Stimulated activated CD4-positive, alpha-beta T cell treated with anti-CD3 and anti-CD28 coated beads, Interleukin-1b, Interleukin-23, amount 100 ng/mL, for 24 hours (primary cell): ENCODE measurements around the gene AGR2.
"Not testable (repeated sequence)": the region's sequence is repeated elsewhere in the genome, so short reads cannot be mapped to it uniquely, and the experiment has no call there.

Experiments used
- DNase-seq, 4 experiments: peaks; one replicate each; pipeline ENCODE4 v3.0.0-alpha.2; 2020; ENCODE audit warnings: low read depth in 4 of 4, low spot score in 1 of 4

The AGR2 gene

GRCh38 chr7:16804674-16805439 is at the start of gene AGR2:
TSS of gene AGR2 (minus strand) at chr7:16804999. CDS start at chr7:16801796, 3,203 bp downstream.
- no peak for DNase-seq

- not testable (repeated sequence) for DNase-seq
Observed at GRCh38 chr7:16853189-16853588, 48.4 kb upstream of the AGR2 start.

GRCh38 chr7:16851829-16852228 is 47.0 kb upstream of the AGR2 start:
- DNase-seq: no peak

- no peak for DNase-seq
Observed at GRCh38 chr7:16850614-16851466, 46.0 kb upstream of the AGR2 start.

- no peak for DNase-seq
Observed at GRCh38 chr7:16849296-16850148, 44.7 kb upstream of the AGR2 start.

GRCh38 chr7:16847381-16847860 is 42.6 kb upstream of the AGR2 start:
- no peak for DNase-seq

GRCh38 chr7:16846601-16847165 is 41.9 kb upstream of the AGR2 start:
- no peak for DNase-seq

- DNase-seq: no peak
Observed at GRCh38 chr7:16845746-16846145, 40.9 kb upstream of the AGR2 start.

GRCh38 chr7:16841681-16842080 is 36.9 kb upstream of the AGR2 start:
- DNase-seq: no peak

- no peak for DNase-seq
Observed at GRCh38 chr7:16840094-16840493, 35.3 kb upstream of the AGR2 start.

- DNase-seq: no peak
Observed at GRCh38 chr7:16839646-16840045, 34.8 kb upstream of the AGR2 start.

- DNase-seq: no peak
Observed at GRCh38 chr7:16838891-16839290, 34.1 kb upstream of the AGR2 start.

GRCh38 chr7:16838386-16838785 is 33.6 kb upstream of the AGR2 start:
- DNase-seq: no peak

GRCh38 chr7:16836481-16836880 is 31.7 kb upstream of the AGR2 start:
- no peak for DNase-seq

GRCh38 chr7:16833373-16833772 is 28.6 kb upstream of the AGR2 start:
- no peak for DNase-seq

- DNase-seq: no peak
Observed at GRCh38 chr7:16826060-16826459, 21.3 kb upstream of the AGR2 start.

GRCh38 chr7:16822029-16822428 is 17.2 kb upstream of the AGR2 start:
- DNase-seq: no peak

- DNase-seq: no peak
Observed at GRCh38 chr7:16818732-16819131, 13.9 kb upstream of the AGR2 start.

- DNase-seq: no peak
Observed at GRCh38 chr7:16817536-16817935, 12.7 kb upstream of the AGR2 start.

- no peak for DNase-seq
Observed at GRCh38 chr7:16816824-16817223, 12.0 kb upstream of the AGR2 start.

- no peak for DNase-seq
Observed at GRCh38 chr7:16815001-16815400, 10.2 kb upstream of the AGR2 start.
